ENCODE measurements around the gene RGPD8.
"Not testable (repeated sequence)": the region's sequence is repeated elsewhere in the genome, so short reads cannot be mapped to it uniquely, and the experiment has no call there.

Gene RGPD8

GRCh38 chr2:112444256-112444655 is 10.8 kb upstream of the RGPD8 start:
- not testable (repeated sequence) for H3K27me3 ChIP-seq (ENCODE audit: control insufficient read depth in 1 of 2, insufficient read depth in 1 of 2, low read length in 2 of 2); H3K4me2 ChIP-seq (ENCODE audit: low read length, poor library complexity, severe bottlenecking); H4K8ac ChIP-seq (ENCODE audit: low read length); H2AK5ac ChIP-seq (ENCODE audit: low read length, severe bottlenecking); H3K36me3 ChIP-seq (ENCODE audit: control insufficient read depth in 1 of 2, insufficient read depth in 2 of 2, low read depth in 1 of 2, low read length in 2 of 2); H3K79me1 ChIP-seq (replicated peaks; ENCODE audit: low read length, poor library complexity, severe bottlenecking); H3K9ac ChIP-seq (ENCODE audit: low read length); H3K23ac ChIP-seq (ENCODE audit: low read length in 2 of 2); H2BK5ac ChIP-seq (ENCODE audit: low read depth, low read length, poor library complexity, severe bottlenecking); H4K91ac ChIP-seq (ENCODE audit: low read length); H3K14ac ChIP-seq (ENCODE audit: low read length in 2 of 2); H3K18ac ChIP-seq (ENCODE audit: low read depth in 1 of 2, low read length in 2 of 2); H3K4me1 ChIP-seq (ENCODE audit: control insufficient read depth, insufficient read depth, low read depth, low read length); H2BK12ac ChIP-seq (ENCODE audit: low read length in 2 of 2); H2BK120ac ChIP-seq (ENCODE audit: low read depth, low read length); H3K9me3 ChIP-seq (ENCODE audit: control insufficient read depth, low read length); H3K27ac ChIP-seq (ENCODE audit: low read length, poor library complexity, severe bottlenecking); H2BK15ac ChIP-seq (ENCODE audit: low read depth, poor library complexity, severe bottlenecking); H3K4me3 ChIP-seq (ENCODE audit: insufficient read depth in 1 of 2, low read depth in 1 of 2, low read length in 2 of 2); DNase-seq; H3K4ac ChIP-seq (ENCODE audit: low read depth in 1 of 2, low read length in 2 of 2); H2AFZ ChIP-seq (ENCODE audit: low read depth, low read length)
- no CpG with 5 or more reads among the region's 1 CpG for WGBS

DNA sequence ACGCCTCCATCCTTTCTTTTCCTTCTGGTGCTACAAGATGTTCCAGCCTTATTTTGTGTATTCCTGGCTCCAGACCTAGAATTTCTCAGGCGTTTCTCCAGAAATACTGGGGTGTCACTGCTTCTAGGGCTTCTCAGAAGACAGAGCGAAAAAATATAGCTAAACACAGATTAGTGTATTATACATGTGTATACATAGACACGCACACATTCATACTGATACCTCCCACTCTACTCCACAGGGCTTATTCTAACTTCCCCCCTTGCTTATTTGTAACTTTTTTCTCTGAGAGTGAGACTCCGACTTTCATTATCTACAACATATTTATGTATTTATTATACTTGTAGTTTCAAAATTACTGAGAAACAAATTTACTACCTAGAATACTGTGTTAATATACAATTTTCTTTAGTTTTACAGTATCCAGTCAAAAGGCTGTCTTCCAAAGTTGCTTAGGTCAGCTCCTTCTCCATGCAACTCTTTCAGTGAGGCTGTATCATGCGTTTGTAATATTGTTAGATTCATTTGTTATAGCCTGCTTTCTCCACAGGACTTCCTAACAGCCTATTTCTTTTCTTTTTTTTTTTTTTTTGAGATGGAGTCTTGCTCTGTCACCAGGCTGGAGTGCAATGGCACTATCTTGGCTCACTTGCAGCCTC is 5.3 kb upstream of the RGPD8 start:
- not testable (repeated sequence) for DNase-seq; H3K4me2 ChIP-seq (ENCODE audit: low read length, poor library complexity, severe bottlenecking); H3K4me1 ChIP-seq (ENCODE audit: control insufficient read depth, insufficient read depth, low read depth, low read length); H2BK5ac ChIP-seq (ENCODE audit: low read depth, low read length, poor library complexity, severe bottlenecking); H3K14ac ChIP-seq (ENCODE audit: low read length in 2 of 2); H2AFZ ChIP-seq (ENCODE audit: low read depth, low read length); H2BK12ac ChIP-seq (ENCODE audit: low read length in 2 of 2); H3K4ac ChIP-seq (ENCODE audit: low read depth in 1 of 2, low read length in 2 of 2); H3K36me3 ChIP-seq (ENCODE audit: control insufficient read depth in 1 of 2, insufficient read depth in 2 of 2, low read depth in 1 of 2, low read length in 2 of 2); H3K4me3 ChIP-seq (ENCODE audit: insufficient read depth in 1 of 2, low read depth in 1 of 2, low read length in 2 of 2); H2AK5ac ChIP-seq (ENCODE audit: low read length, severe bottlenecking); H2BK15ac ChIP-seq (ENCODE audit: low read depth, poor library complexity, severe bottlenecking); H3K23ac ChIP-seq (ENCODE audit: low read length in 2 of 2); H4K8ac ChIP-seq (ENCODE audit: low read length); H3K27me3 ChIP-seq (ENCODE audit: control insufficient read depth in 1 of 2, insufficient read depth in 1 of 2, low read length in 2 of 2); H3K9ac ChIP-seq (ENCODE audit: low read length); H3K18ac ChIP-seq (ENCODE audit: low read depth in 1 of 2, low read length in 2 of 2); H3K27ac ChIP-seq (ENCODE audit: low read length, poor library complexity, severe bottlenecking); H4K91ac ChIP-seq (ENCODE audit: low read length); H3K9me3 ChIP-seq (ENCODE audit: control insufficient read depth, low read length); H3K79me1 ChIP-seq (replicated peaks; ENCODE audit: low read length, poor library complexity, severe bottlenecking); H2BK120ac ChIP-seq (ENCODE audit: low read depth, low read length)
- no CpG with 5 or more reads among the region's 6 CpGs for WGBS

DNA sequence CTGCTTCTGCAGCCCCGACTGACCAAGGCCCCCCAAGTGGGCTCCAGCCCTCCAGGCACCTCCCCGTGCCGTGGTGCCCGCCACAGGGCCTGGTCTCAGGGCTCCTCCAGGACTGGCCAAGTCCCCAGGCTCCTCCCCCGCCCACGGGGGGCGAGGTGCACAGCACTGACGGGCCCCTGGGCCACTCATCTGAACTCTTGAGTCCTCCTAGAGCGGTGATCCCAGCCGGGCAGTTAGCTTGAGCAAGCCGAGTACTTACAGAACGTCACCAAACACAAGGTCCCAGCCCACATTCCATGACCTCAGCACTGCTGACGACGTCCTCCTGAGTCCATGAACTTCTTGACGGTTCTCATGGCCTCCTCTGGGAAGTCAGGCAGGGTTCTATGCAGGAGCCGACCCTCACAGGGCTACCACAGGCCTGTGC is 4.0 kb upstream of the RGPD8 start:
- H3K79me1 ChIP-seq (replicated peaks; ENCODE audit: low read length, poor library complexity, severe bottlenecking); H3K9ac ChIP-seq (ENCODE audit: low read length); H2BK120ac ChIP-seq (ENCODE audit: low read depth, low read length); H3K23ac ChIP-seq (ENCODE audit: low read length in 2 of 2); H2BK12ac ChIP-seq (ENCODE audit: low read length in 2 of 2); H4K8ac ChIP-seq (ENCODE audit: low read length); H3K36me3 ChIP-seq (ENCODE audit: control insufficient read depth in 1 of 2, insufficient read depth in 2 of 2, low read depth in 1 of 2, low read length in 2 of 2); H3K27me3 ChIP-seq (ENCODE audit: control insufficient read depth in 1 of 2, insufficient read depth in 1 of 2, low read length in 2 of 2); H2BK15ac ChIP-seq (ENCODE audit: low read depth, poor library complexity, severe bottlenecking); H3K4me1 ChIP-seq (ENCODE audit: control insufficient read depth, insufficient read depth, low read depth, low read length); H2AK5ac ChIP-seq (ENCODE audit: low read length, severe bottlenecking); H4K91ac ChIP-seq (ENCODE audit: low read length); H3K9me3 ChIP-seq (ENCODE audit: control insufficient read depth, low read length); H3K14ac ChIP-seq (ENCODE audit: low read length in 2 of 2); H3K27ac ChIP-seq (ENCODE audit: low read length, poor library complexity, severe bottlenecking); H3K4ac ChIP-seq (ENCODE audit: low read depth in 1 of 2, low read length in 2 of 2); H2AFZ ChIP-seq (ENCODE audit: low read depth, low read length); H3K18ac ChIP-seq (ENCODE audit: low read depth in 1 of 2, low read length in 2 of 2); H3K4me2 ChIP-seq (ENCODE audit: low read length, poor library complexity, severe bottlenecking); H2BK5ac ChIP-seq (ENCODE audit: low read depth, low read length, poor library complexity, severe bottlenecking): not testable (repeated sequence)
- DNase-seq = peak; percentile 16
- peak overlapping the region in 1 of 2 experiments; percentile 16 for H3K4me3 ChIP-seq (ENCODE audit: insufficient read depth in 1 of 2, low read depth in 1 of 2, low read length in 2 of 2)
- 81% methylated on average over 16 of the region's 16 CpGs for WGBS

- 98% methylated on average over 4 of the region's 10 CpGs for WGBS
Observed at GRCh38 chr2:112436993-112437392, 3.5 kb upstream of the RGPD8 start.

More at GRCh38 chr2:112436993-112437392, 3.5 kb upstream of the RGPD8 start:
- H2AK5ac ChIP-seq (ENCODE audit: low read length, severe bottlenecking); H2BK5ac ChIP-seq (ENCODE audit: low read depth, low read length, poor library complexity, severe bottlenecking); H3K18ac ChIP-seq (ENCODE audit: low read depth in 1 of 2, low read length in 2 of 2); H3K4me1 ChIP-seq (ENCODE audit: control insufficient read depth, insufficient read depth, low read depth, low read length); H2BK120ac ChIP-seq (ENCODE audit: low read depth, low read length); H3K23ac ChIP-seq (ENCODE audit: low read length in 2 of 2); H3K27ac ChIP-seq (ENCODE audit: low read length, poor library complexity, severe bottlenecking); H3K14ac ChIP-seq (ENCODE audit: low read length in 2 of 2); H2AFZ ChIP-seq (ENCODE audit: low read depth, low read length); H3K9ac ChIP-seq (ENCODE audit: low read length); H3K4me3 ChIP-seq (ENCODE audit: insufficient read depth in 1 of 2, low read depth in 1 of 2, low read length in 2 of 2); H3K4ac ChIP-seq (ENCODE audit: low read depth in 1 of 2, low read length in 2 of 2); H3K4me2 ChIP-seq (ENCODE audit: low read length, poor library complexity, severe bottlenecking); H4K91ac ChIP-seq (ENCODE audit: low read length); H3K36me3 ChIP-seq (ENCODE audit: control insufficient read depth in 1 of 2, insufficient read depth in 2 of 2, low read depth in 1 of 2, low read length in 2 of 2); DNase-seq; H3K27me3 ChIP-seq (ENCODE audit: control insufficient read depth in 1 of 2, insufficient read depth in 1 of 2, low read length in 2 of 2); H4K8ac ChIP-seq (ENCODE audit: low read length); H3K9me3 ChIP-seq (ENCODE audit: control insufficient read depth, low read length); H2BK12ac ChIP-seq (ENCODE audit: low read length in 2 of 2); H2BK15ac ChIP-seq (ENCODE audit: low read depth, poor library complexity, severe bottlenecking); H3K79me1 ChIP-seq (replicated peaks; ENCODE audit: low read length, poor library complexity, severe bottlenecking): not testable (repeated sequence)

All from mesenchymal stem cell (in vitro differentiated cells and primary cell).